Omental fat pad (tissue), 4 donors: ENCODE data around the gene ALK. TPM values are rescaled to one million over a fixed set of nuclear protein-coding genes. Genes with fewer than 3 reads are reported as not detected.

Source experiments
- ATAC-seq: fragments of 150-250 bp; one replicate; pipeline ENCODE4 v1.9.1; 2016; ENCODE audit warnings: mild to moderate bottlenecking, moderate library complexity; ENCODE audit not compliant: low FRiP score
- DNase-seq: peaks from one replicate; pipeline ENCODE4 v3.0.0-alpha.2; 2019; ENCODE audit warnings: low spot score
- total RNA-seq, 4 donors: library from RNA; depleted of rRNA; stranded (reverse); fragments of >200 nt; gene quantifications; one replicate each; pipeline ENCODE4 v1.1.0, GENCODE V29; 2016
- TF ChIP-seq, protein P1 (sequence below), 3 donors: fragments of 450-650 bp; IDR thresholded peaks; one replicate each; pipeline ENCODE4 v1.5.1; 2016 to 2017; ENCODE audit warnings: antibody characterized with exemption in 3 of 3, mild to moderate bottlenecking in 3 of 3, moderate library complexity in 2 of 3

Gene ALK
- total RNA-seq, 4 donors from 2014 or later: 0.12 to 2.2 (median 0.44) TPM; not detected in 1

DNA sequence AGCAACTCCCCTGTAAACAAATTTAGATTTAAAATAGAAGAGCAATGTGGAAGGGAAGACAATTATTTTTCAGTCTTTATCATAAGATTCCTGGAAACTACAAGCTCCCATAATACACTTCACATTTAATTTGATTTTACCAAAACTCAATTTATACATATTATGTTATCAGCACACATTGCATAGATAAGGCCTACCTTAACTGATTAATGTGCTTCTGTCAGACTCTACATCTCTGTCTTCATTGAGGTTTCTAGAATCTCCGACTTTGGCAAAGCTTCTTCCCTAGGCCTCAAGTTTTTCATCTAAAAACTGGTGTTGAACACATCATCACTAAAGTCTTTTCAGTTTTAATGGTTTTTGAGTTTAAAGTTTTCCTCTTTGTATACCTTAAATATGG, 440.1 kb downstream of the ALK start:
- DNase-seq (no peak), ATAC-seq (no peak)
- TF ChIP-seq, protein P1, sequence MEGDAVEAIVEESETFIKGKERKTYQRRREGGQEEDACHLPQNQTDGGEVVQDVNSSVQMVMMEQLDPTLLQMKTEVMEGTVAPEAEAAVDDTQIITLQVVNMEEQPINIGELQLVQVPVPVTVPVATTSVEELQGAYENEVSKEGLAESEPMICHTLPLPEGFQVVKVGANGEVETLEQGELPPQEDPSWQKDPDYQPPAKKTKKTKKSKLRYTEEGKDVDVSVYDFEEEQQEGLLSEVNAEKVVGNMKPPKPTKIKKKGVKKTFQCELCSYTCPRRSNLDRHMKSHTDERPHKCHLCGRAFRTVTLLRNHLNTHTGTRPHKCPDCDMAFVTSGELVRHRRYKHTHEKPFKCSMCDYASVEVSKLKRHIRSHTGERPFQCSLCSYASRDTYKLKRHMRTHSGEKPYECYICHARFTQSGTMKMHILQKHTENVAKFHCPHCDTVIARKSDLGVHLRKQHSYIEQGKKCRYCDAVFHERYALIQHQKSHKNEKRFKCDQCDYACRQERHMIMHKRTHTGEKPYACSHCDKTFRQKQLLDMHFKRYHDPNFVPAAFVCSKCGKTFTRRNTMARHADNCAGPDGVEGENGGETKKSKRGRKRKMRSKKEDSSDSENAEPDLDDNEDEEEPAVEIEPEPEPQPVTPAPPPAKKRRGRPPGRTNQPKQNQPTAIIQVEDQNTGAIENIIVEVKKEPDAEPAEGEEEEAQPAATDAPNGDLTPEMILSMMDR (IDR thresholded peaks at IDR 0.05): no peak

DNA sequence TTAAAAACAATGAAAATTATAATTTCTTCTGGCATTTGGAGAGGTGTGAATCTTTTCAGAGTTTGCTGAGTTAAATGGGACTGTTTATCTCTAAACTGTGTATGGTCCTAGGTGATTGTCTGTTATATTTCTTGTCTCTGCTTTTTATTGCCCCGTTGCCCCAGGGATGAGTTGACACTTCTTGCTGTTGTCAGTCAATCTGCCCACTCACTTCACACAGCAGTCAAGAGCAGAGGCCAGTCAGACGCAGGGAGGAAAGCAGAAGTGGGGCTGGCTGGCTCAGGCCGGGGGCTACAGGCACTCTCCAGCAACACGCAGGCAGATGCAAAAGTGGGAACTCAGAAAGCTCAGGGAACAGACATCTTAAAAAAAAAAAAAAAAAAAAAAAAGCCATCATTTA, 441.0 kb downstream of the ALK start:
- DNase-seq (no peak), ATAC-seq (no peak)
- TF ChIP-seq, protein P1 (IDR thresholded peaks at IDR 0.05): no peak

DNA sequence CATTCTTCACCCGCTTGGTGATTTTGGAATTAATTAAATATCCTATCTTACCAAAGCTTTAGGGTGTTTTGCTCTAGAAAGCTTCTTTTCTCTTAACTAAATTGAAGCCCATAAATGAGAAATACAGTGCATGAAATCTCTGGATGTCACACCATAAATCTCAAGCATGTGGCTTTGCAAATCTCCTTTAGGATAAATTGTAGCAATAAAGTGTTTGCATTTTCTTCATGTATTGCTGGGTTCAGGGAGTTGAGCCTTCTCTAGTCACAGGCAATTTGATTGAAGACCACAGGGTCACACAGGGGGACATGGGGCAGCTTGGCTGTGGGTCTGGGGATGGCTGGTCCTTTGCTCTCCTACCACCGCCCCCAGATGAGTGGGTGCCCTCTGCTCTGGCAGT, 442.0 kb downstream of the ALK start:
- TF ChIP-seq, protein P1 (IDR thresholded peaks at IDR 0.05): no peak
- ATAC-seq (no peak), DNase-seq (no peak)

DNA sequence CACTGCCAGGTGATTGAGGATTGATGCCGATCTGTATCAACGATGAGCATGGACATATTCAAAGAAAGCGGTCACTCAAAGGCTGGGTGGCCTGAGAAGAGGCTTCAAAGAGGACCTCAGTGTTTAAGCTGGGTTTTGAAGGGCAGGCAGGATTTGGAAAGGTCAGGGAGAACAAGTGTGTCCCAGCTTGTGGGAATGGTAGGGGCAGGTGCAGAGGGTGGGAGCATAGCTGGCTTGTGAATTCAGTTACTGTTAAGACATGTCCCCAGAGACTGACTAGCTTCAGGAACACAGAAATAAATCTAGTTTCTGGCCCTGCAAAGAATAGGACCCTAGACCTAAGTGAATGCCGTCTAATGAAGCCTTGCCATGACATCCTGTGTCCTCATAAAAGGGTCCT, 442.7 kb downstream of the ALK start:
- DNase-seq (no peak), ATAC-seq (no peak)
- TF ChIP-seq, protein P1 (IDR thresholded peaks at IDR 0.05): no peak

DNA sequence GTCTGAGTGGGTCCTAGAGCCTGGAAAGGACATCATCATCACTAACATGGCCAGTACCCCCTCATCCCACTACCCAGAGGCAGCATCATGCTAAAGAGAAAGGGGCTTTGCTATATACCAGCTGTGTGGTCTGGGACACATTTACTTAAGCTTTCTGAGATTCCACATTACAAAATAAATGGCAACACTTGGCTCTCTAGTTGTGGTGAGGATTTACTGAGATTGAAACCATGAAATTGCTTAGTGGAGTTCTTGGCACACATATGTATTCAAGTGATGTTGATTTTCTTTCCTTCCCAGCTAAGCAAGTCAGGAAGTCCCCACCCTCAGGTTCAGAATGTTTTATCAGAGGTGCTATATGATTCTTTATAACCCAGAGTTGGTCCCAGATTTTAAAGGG, 444.2 kb downstream of the ALK start:
- TF ChIP-seq, protein P1 (IDR thresholded peaks at IDR 0.05): no peak
- ATAC-seq (no peak), DNase-seq (no peak)

DNA sequence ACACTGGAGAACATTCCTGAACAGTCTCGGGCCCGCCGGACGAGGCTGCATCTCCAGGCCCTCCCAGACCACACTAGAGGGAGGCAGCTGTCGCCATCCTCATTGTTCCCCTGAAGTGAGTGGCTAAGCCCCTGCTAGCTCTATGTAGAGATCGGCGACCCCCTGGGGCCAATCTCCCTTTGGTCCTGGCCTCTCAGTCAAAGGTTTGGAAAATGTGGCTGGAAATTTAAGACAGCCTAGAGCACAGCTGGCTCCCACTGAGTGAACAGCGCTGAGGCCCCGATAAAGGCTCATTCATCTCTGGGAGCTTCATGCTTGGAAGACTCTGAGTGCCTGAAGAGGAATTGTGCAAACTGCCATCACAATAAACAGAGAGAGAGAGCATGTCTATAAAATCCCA, 445.9 kb downstream of the ALK start:
- ATAC-seq (no peak), DNase-seq (no peak)

DNA sequence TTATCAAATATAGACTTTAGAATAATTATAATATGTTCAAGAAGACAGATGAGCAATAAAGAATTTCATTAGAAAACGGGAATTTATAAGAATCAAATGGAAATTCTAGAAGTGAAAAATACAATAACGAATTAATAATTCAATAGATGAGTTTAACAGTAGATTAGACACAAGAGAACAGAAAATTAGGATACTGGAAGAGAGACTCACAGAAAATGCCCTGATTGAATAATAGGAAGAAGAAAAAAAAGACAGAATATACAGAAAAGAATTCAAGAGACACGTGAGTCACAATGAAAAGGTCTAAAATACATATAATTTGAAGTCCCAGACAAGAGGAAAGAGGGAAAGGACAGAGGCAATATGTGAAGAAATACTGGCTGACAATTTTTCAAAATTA, 451.4 kb downstream of the ALK start:
- TF ChIP-seq, protein P1 (IDR thresholded peaks at IDR 0.05): no peak
- DNase-seq: no peak
- no peak for ATAC-seq

More for the DNA sequence above, 445.9 kb downstream of the ALK start:
- TF ChIP-seq, protein P1 (IDR thresholded peaks at IDR 0.05): no peak
